Measurements from ENCODE around the gene GPR62. TPM values are rescaled to one million over a fixed set of nuclear protein-coding genes. Genes with fewer than 3 reads are reported as not detected.
A peak's percentile ranks its signal among the peaks of the same experiment; 100 is the strongest.
"Not testable (repeated sequence)": the region's sequence is repeated elsewhere in the genome, so short reads cannot be mapped to it uniquely, and the experiment has no call there.

GPR62 gene
- total RNA-seq, 1 donor from 2014 or later: 0.57 TPM

DNA sequence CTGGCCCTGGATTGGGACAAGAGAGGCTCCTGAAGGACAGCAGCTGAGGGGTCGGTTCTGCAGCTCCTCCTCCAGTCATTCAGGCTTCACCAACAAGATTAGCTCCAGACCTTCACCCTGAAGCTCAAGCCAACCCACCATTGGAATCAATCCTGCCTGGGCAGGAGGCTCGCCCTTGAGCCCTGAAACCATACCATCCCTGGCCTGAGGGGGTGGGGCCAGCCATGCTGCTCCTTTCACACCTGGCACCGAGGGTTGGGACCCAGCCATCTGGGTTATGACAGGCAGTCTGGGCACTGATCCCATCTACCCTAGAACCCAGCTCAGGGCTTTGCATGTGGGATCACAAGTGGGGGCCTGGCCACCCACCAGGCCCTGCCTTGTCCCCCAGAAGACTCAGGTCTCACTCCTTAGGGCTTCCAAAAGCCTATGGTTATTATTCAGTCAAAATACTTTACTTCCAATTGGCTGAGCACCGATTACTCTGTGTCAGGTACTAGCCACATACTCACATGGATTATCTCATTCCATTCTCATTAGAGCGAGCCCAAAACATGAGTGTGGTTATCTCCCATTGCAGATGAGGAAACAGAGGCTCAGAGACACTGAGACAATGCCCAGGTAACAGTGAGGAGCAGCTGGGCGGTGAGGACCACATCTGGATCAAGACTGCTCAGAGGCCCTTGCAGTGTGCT is 15.6 kb downstream of the GPR62 start:
- no peak for DNase-seq (ENCODE audit: low spot score)

DNA sequence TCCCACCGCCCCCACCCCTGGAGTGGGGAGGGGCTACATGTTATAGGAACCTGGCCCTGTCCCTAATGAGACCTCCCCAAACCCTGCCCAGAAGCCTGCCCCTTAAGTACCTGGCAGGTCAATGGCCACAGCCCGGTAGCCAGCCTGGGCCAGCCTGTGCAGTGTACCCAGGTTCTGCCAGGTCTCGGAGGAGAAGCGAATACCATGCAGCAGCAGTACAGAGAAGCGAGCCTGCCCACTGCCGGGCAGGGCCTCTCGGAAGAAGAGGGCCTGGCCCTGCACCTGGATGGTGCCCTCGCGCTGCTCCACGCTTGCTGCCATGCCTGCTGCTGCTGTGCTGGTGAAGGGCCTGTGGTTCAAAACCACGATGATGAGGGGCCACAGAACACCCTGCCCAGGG is 16.2 kb downstream of the GPR62 start:
- no peak for DNase-seq (ENCODE audit: low spot score)

DNA sequence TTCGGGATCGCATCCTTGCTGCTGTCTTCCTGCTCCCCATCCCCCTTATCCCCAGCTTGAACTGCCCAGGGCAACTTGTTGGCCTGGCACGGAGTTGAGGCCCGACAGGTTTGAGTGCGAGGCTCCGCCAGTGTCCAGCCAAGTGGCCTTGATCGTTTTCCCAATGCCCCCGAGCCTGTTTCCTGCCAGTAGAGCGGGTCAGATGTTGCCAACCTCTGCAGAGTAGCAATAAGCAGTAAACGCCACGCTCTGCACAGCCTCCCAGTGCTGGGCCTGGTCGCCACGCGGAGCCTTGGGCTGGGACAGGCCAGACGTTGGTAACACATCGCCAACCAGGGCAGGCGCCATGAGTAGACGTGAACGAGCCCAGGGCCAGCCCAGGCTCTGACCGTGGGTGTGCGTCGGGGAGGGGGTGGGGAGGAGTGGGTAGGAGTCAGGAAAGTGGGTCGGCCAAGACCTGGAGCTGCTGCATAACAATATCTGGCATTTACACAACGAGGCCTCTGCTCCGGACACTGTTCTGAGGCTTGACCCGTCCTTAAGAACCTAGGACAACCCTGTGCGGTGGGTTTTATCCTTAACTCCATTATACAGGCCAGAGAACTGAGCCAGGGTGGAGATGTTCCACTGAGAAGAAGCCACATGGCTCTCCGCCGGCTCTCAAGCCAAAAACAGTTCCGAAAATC is 19.2 kb downstream of the GPR62 start:
- no peak for DNase-seq (ENCODE audit: low spot score)

DNA sequence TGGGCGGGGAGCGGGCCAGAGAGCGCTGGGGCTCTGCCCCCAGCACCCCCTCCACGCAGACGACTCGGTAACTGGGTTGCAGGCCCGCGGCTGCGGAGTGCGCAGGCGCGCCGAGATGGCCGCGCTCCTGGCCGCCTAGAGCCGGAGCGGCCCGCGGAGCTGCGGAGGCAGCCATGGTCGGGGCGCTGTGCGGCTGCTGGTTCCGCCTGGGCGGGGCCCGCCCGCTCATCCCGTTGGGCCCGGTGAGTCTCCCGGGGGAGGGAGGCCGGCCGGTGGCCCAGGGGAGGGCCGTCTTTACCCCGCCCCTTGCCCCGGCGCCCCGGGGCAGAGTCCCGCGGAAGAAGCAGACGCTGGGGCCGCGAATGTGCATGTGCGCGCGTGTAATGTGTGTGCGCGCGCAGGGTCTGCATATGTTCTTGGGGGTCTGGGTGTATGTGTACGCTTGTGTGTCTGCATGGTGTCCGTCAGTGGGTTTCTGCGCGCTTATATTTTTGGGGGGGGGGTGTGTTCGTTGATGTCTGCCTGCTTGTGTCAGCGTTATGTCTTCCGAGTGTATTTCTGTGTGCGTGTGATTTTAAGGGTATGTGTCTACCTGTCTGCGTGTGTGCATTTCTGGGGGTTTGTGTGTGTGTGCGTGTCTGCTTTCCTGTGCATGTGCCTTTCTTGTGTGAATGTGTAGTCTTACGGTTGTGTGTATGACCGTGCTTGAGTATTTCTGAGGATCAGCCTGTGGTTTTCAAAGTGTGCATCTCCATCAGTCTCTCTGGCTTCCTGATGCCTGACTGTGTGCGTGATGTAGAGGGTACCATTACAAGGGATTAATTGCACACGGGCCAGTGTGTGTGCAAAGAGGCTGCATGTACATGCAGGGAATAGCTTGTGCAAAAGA is 20.0 kb downstream of the GPR62 start, which contains the start of gene ABHD14A:
ABHD14A (plus strand) TSS at position 102 of the 889 bp plus-strand sequence; CDS start at position 174, 72 bp downstream.
- DNase-seq (ENCODE audit: low spot score): peak; percentile 74

DNA sequence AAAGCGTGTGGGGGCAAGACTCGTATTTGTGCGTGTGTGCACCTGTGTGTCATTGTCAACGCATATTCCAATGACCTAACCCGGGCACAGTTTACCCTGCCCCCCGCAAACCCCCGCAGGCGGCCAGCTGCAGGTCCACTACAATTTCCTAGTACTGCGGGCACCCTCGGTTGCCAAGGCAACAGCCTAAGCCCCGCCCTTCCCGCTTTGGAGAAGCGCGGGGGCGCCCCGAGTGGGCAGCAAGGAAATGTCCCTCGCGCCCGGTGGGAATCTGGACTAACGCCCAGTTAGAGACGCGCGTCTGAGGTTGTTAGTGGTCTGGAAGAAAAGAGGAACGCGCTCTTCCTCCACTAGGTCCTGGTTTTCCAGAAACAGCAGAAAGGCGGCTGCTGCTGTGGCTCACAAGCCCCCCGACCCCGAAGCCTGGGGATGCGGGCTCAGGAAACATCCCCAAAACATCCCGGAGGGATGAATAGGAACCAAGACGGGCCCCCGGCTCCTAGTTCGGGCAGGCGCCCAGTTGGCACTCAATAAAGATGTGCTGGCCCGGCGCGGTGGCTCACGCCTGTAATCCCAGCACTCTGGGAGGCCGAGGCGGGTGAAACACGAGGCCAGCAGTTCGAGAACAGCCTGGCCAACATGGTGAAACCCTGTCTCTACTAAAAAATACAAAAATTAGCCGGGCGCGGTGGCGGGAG is 20.8 kb downstream of the GPR62 start:
- peak; percentile 78 for DNase-seq (ENCODE audit: low spot score)

DNA sequence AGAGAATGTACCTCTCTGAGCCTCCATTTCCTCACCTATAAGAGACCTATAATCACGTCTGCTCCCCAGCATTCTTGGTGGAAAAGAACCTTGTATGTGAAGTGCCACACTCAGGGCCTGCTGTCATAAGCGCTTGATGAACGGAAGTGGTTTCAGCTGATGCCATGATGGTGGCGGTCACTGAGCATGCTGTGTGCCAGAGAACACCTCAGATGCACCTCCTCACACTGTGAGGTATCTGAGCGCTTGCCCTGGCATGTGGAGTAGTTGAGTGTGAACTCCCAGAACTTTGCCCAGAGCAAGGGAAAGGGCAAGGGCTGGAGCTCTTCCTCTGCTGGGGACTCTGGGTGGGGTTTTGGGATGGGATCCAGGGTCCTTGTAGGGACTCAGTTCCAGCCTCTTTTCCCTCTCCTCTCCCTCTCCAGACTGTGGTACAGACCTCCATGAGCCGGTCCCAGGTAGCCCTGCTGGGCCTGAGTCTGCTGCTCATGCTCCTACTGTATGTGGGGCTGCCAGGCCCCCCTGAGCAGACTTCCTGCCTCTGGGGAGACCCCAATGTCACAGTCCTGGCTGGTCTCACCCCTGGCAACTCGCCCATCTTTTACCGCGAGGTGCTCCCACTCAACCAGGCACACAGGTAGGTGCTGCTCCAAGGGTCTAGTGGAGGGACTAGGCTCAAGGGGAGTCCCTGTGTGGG is 22.4 kb downstream of the GPR62 start:
- DNase-seq (ENCODE audit: low spot score): no peak

DNA sequence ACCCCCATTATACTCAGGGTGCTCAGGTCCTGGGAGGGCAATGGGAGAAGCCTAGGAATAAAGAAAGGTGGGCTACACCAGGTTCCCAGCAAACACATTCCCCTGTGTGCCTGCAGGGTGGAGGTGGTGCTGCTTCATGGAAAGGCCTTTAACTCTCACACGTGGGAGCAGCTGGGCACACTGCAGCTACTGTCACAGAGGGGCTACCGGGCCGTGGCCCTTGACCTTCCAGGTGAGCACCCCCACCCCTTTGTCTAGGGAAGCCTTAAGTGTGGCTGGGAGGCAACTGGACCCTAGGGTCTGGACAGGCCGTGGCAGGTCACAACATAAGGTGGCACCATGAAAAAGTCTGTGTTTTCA is 22.9 kb downstream of the GPR62 start:
- no peak for DNase-seq (ENCODE audit: low spot score)

DNA sequence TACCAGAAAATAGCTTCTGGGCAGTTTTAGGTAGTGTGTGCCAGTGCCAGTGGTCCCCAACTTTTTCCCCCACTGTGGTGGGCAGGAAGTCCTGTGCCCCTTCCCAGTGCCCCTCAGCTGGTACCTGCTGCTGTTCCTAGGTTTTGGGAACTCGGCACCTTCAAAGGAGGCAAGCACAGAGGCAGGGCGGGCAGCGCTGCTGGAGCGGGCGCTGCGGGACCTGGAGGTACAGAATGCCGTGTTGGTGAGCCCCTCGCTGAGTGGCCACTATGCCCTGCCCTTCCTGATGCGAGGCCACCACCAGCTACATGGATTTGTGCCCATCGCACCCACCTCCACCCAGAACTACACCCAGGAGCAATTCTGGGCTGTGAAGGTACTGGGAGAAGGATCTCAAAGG is 25.1 kb downstream of the GPR62 start:
- DNase-seq (ENCODE audit: low spot score): no peak

DNA sequence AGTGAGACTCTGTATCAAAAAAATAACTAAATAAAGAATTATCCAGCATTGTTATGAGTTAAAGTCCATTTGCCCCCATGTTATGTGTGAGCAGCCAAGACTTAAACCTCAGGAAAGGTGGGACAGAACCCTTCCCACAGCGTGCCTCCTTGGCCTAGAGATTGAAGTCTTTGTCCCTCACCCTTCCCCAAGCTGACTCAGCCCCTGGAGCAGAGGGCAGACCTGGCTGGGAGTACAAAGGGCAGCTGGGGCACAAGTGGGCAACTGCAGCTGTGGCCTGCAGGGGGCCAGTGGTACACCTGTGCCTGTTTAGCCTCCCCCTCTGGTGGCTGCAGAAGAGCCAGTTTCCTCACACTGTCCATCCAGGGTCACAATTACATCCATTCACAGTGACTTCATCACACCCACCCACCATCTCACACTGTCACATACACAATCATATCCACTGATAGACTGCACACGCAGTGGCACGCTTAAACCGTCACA is 27.2 kb downstream of the GPR62 start:
- no peak for DNase-seq (ENCODE audit: low spot score)

DNA sequence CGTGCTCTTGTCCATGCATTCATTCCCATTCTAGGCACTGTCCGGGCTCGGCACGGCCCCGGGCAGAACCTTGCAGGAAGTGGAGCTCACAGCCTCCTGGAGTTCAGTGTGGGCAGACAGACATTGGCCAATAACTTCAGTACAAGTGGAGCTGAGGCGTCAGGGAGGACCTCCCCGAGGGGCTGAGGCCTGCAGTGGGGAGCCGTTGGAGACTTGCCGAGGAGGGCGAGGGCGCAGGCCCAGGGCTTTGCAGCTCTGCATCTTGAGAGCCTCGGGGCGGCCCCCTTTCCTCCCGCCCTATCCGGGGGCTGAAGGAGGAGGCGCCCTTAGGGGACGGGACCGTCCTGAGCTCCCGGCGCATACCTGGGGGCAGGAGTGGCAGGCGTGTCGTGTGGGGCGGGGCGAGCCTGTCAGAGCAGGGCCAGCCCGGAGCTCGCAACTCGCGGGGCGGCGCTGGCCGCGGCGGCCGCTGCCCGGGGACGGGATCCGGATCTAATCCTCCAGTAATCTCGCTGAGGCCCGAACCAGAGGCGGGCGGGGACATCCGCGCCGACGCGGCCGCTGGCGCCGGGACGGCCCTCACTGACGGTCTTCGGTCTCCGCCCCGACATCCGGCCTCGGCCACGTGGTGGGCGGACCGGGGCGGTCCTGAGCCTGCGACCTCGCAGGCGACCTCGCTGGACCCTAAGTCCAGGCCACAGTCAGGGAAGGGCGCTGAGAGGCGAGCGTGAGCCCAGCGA is 27.8 kb downstream of the GPR62 start, which contains the start of gene ACY1:
ACY1 (plus strand) TSS at position 698 of the 740 bp plus-strand sequence. CDS start 530 bp downstream, outside the sequence.
- peak; percentile 90 for DNase-seq (ENCODE audit: low spot score)

DNA sequence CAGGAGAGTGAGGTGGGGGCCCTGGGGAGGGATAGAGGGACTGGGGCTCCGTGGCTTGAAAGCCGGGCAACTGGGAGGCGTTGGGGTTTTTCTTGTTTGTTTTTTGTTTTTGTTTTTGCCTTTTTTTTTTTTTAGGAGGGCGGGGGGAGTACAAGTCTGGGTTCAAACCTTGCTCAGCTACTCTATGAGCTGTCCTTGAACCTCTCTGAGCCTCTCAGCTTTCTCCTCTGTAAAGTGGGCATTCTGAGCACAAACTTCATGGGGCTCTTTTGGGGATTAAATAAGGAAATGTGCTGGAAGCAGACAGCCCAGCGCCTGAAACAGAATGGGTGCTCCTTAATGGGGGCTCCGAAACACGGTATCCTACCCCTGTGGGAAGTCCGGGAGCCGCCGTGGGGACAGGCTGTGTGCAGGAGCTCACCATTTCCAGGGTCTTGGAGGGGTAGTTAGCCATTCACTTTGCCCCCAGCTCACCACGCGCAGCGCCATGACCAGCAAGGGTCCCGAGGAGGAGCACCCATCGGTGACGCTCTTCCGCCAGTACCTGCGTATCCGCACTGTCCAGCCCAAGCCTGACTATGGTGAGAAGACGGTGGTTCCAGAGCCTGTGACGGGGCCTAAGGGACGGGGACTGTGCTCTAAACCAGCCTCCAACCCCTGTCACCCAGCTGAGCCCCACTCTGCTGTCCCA is 28.5 kb downstream of the GPR62 start:
- DNase-seq (ENCODE audit: low spot score): no peak

DNA sequence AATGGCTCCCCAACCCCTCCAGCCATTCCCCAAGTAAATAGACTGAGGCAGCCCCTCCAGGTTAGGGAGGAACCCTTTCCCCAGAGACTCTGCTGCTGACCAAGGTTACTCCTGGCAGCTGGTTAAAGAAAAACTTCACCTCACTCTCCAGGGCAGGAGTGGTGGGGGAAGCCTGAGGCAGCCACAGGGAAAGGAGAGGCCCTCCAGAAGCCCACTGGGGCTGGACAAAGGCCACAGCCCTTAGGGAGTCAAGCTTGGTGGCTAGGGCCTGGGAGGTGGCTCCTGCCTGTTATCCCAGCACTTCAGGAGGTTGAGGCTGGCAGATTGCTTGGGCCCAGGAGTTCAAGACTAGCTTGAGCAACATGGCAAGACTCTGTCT is 29.1 kb downstream of the GPR62 start:
- DNase-seq (ENCODE audit: low spot score): no peak

DNA sequence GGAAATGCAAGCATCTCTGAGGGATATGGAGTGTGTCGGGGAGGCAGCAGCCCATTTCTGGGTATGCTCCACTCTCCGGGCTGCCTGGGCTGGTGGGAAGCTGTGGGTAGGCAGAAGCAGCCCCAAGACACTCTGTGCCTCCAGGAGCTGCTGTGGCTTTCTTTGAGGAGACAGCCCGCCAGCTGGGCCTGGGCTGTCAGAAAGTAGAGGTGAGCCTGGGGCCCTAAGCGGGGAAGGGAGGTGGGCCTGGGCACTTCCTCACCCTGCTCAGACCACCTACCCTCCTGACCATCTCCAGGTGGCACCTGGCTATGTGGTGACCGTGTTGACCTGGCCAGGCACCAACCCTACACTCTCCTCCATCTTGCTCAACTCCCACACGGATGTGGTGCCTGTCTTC is 29.9 kb downstream of the GPR62 start:
- DNase-seq (ENCODE audit: low spot score): no peak

DNA sequence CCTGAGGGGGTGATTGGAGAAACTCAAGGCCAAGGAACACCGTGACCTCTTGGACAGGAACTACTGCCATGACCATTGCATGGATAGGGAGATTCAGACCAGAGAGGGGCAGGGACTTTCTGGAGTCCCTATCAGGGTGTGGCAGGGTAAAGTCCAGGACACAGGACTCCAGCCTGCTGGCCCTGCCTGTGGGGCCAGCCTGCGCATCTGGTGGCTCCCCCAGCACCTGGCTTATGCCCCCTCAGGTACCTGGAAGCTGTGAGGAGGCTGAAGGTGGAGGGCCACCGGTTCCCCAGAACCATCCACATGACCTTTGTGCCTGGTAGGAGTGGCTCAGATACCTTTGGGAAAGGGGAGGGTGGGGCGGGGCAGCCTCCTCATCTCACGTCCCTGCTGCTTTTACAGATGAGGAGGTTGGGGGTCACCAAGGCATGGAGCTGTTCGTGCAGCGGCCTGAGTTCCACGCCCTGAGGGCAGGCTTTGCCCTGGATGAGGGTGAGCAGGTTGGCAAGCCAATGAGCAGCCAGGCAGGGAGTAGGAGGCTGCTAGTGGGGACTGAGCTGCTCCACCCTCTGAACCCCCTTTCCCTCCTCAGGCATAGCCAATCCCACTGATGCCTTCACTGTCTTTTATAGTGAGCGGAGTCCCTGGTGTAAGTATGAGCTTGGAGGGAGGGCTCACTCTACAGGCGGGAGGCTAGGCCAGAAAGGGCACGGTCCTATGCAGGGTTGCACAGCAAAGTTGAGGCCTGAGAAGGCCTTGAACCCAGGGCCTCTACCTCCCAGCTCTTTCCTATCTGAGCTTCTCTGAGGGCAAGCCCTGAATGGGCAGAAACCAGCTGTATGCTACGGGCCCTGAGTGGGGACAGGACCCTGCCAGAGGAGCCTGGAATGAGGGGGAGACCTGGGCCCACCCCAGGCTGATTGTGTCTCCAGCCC is 31.1 kb downstream of the GPR62 start:
- DNase-seq (ENCODE audit: low spot score): no peak

DNA sequence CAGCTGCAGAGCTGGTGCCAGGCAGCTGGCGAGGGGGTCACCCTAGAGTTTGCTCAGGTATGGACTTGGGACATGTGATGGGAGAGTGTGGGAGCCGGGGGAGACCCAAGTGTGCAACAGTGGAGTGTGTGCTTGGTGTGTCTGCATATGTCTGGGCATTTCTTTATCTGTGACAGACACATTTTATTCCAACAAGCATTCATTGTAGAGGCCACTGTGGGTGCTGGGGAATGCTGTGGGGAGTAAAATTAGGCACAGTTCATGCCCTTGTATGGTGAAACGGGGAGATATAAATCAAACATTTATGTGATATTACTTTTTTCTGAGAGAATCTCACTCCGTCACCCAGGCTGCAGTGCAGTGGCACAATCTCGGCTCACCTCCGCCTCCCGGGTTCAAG is 32.4 kb downstream of the GPR62 start:
- DNase-seq (ENCODE audit: low spot score): no peak

DNA sequence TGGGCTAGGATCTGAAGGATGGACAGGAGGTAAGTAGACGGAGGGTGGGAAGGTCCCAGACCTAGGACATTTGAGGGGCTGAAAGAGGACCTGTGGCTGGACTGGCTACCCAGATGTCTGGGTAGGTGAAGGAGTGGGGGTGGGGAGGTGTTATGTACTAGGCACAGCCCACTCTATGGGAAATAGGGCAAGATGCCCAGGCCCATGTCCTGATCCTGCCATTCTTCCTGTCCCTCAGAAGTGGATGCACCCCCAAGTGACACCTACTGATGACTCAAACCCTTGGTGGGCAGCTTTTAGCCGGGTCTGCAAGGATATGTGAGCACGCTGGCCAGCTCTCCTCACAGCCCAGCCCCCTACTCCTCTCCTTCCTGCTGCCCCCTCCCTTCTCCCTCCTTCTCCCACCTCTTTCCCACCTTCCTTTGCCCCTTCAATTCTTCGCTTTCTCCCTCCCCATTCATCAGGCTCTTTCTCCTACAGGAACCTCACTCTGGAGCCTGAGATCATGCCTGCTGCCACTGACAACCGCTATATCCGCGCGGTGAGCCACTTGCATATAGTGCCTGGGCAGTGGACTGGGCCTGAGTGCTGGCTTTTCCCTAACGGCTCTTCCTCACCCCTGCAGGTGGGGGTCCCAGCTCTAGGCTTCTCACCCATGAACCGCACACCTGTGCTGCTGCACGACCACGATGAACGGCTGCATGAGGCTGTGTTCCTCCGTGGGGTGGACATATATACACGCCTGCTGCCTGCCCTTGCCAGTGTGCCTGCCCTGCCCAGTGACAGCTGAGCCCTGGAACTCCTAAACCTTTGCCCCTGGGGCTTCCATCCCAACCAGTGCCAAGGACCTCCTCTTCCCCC is 33.3 kb downstream of the GPR62 start:
- DNase-seq (ENCODE audit: low spot score): no peak

DNA sequence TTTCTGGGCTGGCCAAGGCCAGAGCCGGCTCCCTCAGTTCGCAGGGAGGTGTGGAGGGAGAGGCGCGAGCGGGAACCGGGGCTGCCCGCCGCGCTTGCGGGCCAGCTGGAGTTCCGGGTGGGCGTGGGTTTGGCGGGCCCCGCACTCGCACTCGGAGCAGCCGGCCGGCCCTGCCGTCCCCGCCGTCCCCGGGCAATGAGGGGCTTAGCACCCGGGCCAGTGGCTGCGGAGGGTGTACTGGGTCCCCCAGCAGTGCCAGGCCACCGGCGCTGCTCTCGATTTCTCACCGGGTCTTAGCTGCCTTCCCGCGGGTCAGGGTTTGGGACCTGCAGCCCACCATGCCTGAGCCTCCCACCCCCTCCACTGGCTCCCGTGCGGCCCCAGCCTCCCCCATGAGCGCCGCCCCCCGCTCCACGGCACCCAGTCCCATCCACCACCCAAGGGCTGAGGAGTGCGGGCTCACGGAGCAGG is 35.4 kb downstream of the GPR62 start:
- not testable (repeated sequence) for DNase-seq (ENCODE audit: low spot score)
